H1 (cell line): ENCODE results near the gene HEATR5A.

Experiments used
- BRCA1 ChIP-seq: IDR thresholded peaks from 2 replicates; pipeline ENCODE4 v1.6.1; 2012; ENCODE audit warnings: low read depth, low read length, improper control_type of control experiment
- CHD1 ChIP-seq: IDR thresholded peaks from 2 replicates; pipeline ENCODE4 v1.6.1; 2012; ENCODE audit warnings: low read depth, low read length, improper control_type of control experiment
- CTCF ChIP-seq, 3 experiments: IDR thresholded peaks; 1 replicate in 2 of 3; 2 replicates in 1 of 3; pipeline versions ENCODE4 v1.5.1 to v1.6.1; 2011; ENCODE audit warnings: low read length in 3 of 3, mild to moderate bottlenecking in 3 of 3, inconsistent platforms in 2 of 3, low read depth in 1 of 3, moderate library complexity in 1 of 3; ENCODE audit not compliant: insufficient read depth in 1 of 3; ENCODE audit errors: control extremely low read depth in 1 of 3
- HDAC6 ChIP-seq: IDR thresholded peaks from one replicate; pipeline ENCODE4 v1.7.1; 2012; ENCODE audit warnings: low read depth, mild to moderate bottlenecking, inconsistent platforms, low read length, moderate library complexity
- JUN ChIP-seq: IDR thresholded peaks from 2 replicates; pipeline ENCODE4 v1.6.1; 2011; ENCODE audit warnings: low read depth, mild to moderate bottlenecking, improper control_type of control experiment, low read length
- KDM1A ChIP-seq: fragments of 200-600, 300-600 bp; sonication (generic); IDR thresholded peaks from 2 replicates; pipeline ENCODE4 v1.7.1; 2016; ENCODE audit warnings: mild to moderate bottlenecking, low read length, borderline replicate concordance
- KDM5A ChIP-seq: fragments of 200-600 bp; IDR thresholded peaks from 2 replicates; pipeline ENCODE4 v1.7.1; 2012; ENCODE audit warnings: mild to moderate bottlenecking, low read length, inconsistent platforms, mixed read lengths
- POLR2A ChIP-seq, 2 experiments: IDR thresholded peaks; 1 replicate in 1 of 2; 2 replicates in 1 of 2; pipeline ENCODE4 v1.6.1; 2011; ENCODE audit warnings: low read depth in 2 of 2, low read length in 2 of 2, mild to moderate bottlenecking in 2 of 2; ENCODE audit errors: control extremely low read depth in 1 of 2
- POLR2AphosphoS5 ChIP-seq: IDR thresholded peaks from 2 replicates; pipeline ENCODE4 v1.6.1; 2011; ENCODE audit warnings: low read depth, low read length
- RAD21 ChIP-seq, 2 experiments: IDR thresholded peaks in 1 of 2; conservative IDR thresholded peaks in 1 of 2; 2 replicates each; pipeline ENCODE4 v1.6.1; 2011; ENCODE audit warnings: low read depth in 2 of 2, low read length in 2 of 2, improper control_type of control experiment in 1 of 2, inconsistent platforms in 1 of 2, mild to moderate bottlenecking in 1 of 2, moderate library complexity in 1 of 2
- SRF ChIP-seq: IDR thresholded peaks from 2 replicates; pipeline ENCODE4 v1.6.1; 2011; ENCODE audit warnings: mild to moderate bottlenecking, low read depth, low read length, moderate library complexity

GRCh38 chr14:31442284-31442683 lies 21.9 kb upstream of the HEATR5A start:
- no peak for TF ChIP-seq CTCF (IDR thresholded peaks at IDR 0.05; ENCODE audit: control extremely low read depth in 1 of 3, insufficient read depth in 1 of 3, low read depth in 1 of 3, low read length in 3 of 3)
- TF ChIP-seq RAD21 (IDR thresholded peaks at IDR 0.05 in 1 of 2, conservative IDR thresholded peaks at IDR 0.05 in 1 of 2; ENCODE audit: low read depth in 2 of 2, low read length in 2 of 2) = no peak
- no peak for TF ChIP-seq CHD1
- no peak for TF ChIP-seq POLR2AphosphoS5
- no peak for TF ChIP-seq POLR2A (IDR thresholded peaks at IDR 0.05; ENCODE audit: control extremely low read depth in 1 of 2, low read depth in 2 of 2, low read length in 2 of 2)
- no peak for TF ChIP-seq KDM5A
- TF ChIP-seq SRF = no peak
- TF ChIP-seq BRCA1 = no peak
- TF ChIP-seq JUN = no peak
- no peak for TF ChIP-seq KDM1A
- TF ChIP-seq HDAC6 = no peak
